DND-41 (cell line): Measurements from ENCODE around the gene CDR2.

Experiments used
- ATAC-seq: fragments of 200-7000 bp; cut with Tn5 transposase; 3 replicates; pipeline ENCODE4 v1.9.1; 2021; ENCODE audit warnings: low read depth; ENCODE audit not compliant: insufficient read depth
- DNase-seq: peaks from one replicate; pipeline ENCODE4 v3.0.0-alpha.2; 2020
- H2AFZ ChIP-seq: 2 replicates; pipeline ENCODE4 v1.6.0; 2012; ENCODE audit warnings: low read depth, low read length
- H3K27ac ChIP-seq: 2 replicates; pipeline ENCODE4 v1.5.1; 2012; ENCODE audit warnings: low read length, inconsistent platforms
- H3K27me3 ChIP-seq: fragments of 200-600 bp; sonication (generic); 2 replicates; pipeline ENCODE4 v1.6.0; 2012; ENCODE audit warnings: low read length, mild to moderate bottlenecking, inconsistent platforms; ENCODE audit not compliant: insufficient read depth, poor library complexity
- H3K36me3 ChIP-seq: 2 replicates; pipeline ENCODE4 v1.5.1; 2012; ENCODE audit warnings: low read length, inconsistent platforms; ENCODE audit not compliant: insufficient read depth
- H3K4me1 ChIP-seq: 2 replicates; pipeline ENCODE4 v1.5.1; 2012; ENCODE audit warnings: mild to moderate bottlenecking, low read length; ENCODE audit not compliant: insufficient read depth
- H3K4me2 ChIP-seq: 2 replicates; pipeline ENCODE4 v1.6.0; 2012; ENCODE audit warnings: mild to moderate bottlenecking, moderate library complexity, low read length, inconsistent platforms; ENCODE audit not compliant: insufficient read depth
- H3K4me3 ChIP-seq, 2 experiments: fragments of 200-600 bp in 1 of 2; shearing (Covaris generic) in 1 of 2; 2 replicates each; pipeline ENCODE4 v1.5.1; 2012 to 2016; ENCODE audit warnings: inconsistent platforms in 2 of 2, low read length in 2 of 2, mild to moderate bottlenecking in 2 of 2, low read depth in 1 of 2, moderate library complexity in 1 of 2
- H3K79me2 ChIP-seq: 2 replicates; pipeline ENCODE4 v1.6.0; 2012; ENCODE audit warnings: low read length, inconsistent platforms; ENCODE audit not compliant: insufficient read depth
- H3K9ac ChIP-seq: 2 replicates; pipeline ENCODE4 v1.6.0; 2012; ENCODE audit warnings: low read depth, mild to moderate bottlenecking, inconsistent platforms, low read length, moderate library complexity
- H3K9me3 ChIP-seq: 2 replicates; pipeline ENCODE4 v1.5.1; 2012; ENCODE audit warnings: low read length, moderate library complexity, mild to moderate bottlenecking, inconsistent platforms; ENCODE audit not compliant: insufficient read depth, severe bottlenecking
- H4K20me1 ChIP-seq: 2 replicates; pipeline ENCODE4 v1.6.0; 2012; ENCODE audit warnings: low read length; ENCODE audit not compliant: insufficient read depth
- EZH2 ChIP-seq: IDR thresholded peaks from 3 replicates; pipeline ENCODE4 v1.6.1; 2012; ENCODE audit warnings: borderline replicate concordance, low read depth, mild to moderate bottlenecking, moderate library complexity, low read length, inconsistent platforms; ENCODE audit not compliant: severe bottlenecking
- TF ChIP-seq, protein P1 (sequence below): IDR thresholded peaks from 2 replicates; pipeline ENCODE4 v1.5.1; 2012; ENCODE audit warnings: borderline replicate concordance, low read length, moderate library complexity, mild to moderate bottlenecking; ENCODE audit not compliant: poor library complexity, severe bottlenecking; ENCODE audit errors: extremely low read depth

Gene CDR2

DNA sequence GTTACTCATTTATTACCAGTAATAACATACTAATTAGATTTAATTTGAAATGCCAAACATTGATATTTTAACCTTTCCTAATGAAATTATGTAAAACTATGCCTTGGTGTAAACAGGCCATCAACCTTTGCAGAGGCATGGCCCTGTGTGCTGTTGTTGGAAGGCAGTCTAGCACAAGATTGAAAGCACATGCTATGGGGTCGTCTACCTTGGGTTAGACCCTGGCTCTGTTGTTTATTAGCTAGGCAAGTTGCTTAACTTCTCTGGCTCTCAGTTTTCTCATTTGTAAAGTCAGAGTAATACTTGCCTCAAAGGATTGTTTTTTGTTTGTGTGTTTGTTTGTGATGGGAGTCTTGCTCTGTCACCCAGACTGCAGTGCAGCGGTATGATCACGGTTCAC lies 9.4 kb upstream of the CDR2 start:
- Histone ChIP-seq H3K79me2 (no peaks in the 10 kb centered on the region), H2AFZ (no peak overlapping the region), H3K27ac (no peak overlapping the region), H4K20me1 (no peaks in the 10 kb centered on the region), H3K9me3 (no peaks in the 10 kb centered on the region), H3K4me1 (no peaks in the 10 kb centered on the region), H3K36me3 (no peaks in the 10 kb centered on the region), H3K9ac (no peak overlapping the region), H3K4me2 (no peak overlapping the region), H3K4me3 (no peak overlapping the region), H3K27me3 (no peaks in the 10 kb centered on the region)
- TF ChIP-seq EZH2 = no peak
- TF ChIP-seq, protein P1, sequence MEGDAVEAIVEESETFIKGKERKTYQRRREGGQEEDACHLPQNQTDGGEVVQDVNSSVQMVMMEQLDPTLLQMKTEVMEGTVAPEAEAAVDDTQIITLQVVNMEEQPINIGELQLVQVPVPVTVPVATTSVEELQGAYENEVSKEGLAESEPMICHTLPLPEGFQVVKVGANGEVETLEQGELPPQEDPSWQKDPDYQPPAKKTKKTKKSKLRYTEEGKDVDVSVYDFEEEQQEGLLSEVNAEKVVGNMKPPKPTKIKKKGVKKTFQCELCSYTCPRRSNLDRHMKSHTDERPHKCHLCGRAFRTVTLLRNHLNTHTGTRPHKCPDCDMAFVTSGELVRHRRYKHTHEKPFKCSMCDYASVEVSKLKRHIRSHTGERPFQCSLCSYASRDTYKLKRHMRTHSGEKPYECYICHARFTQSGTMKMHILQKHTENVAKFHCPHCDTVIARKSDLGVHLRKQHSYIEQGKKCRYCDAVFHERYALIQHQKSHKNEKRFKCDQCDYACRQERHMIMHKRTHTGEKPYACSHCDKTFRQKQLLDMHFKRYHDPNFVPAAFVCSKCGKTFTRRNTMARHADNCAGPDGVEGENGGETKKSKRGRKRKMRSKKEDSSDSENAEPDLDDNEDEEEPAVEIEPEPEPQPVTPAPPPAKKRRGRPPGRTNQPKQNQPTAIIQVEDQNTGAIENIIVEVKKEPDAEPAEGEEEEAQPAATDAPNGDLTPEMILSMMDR = no peak
- no peak for ATAC-seq
- DNase-seq = no peak

DNA sequence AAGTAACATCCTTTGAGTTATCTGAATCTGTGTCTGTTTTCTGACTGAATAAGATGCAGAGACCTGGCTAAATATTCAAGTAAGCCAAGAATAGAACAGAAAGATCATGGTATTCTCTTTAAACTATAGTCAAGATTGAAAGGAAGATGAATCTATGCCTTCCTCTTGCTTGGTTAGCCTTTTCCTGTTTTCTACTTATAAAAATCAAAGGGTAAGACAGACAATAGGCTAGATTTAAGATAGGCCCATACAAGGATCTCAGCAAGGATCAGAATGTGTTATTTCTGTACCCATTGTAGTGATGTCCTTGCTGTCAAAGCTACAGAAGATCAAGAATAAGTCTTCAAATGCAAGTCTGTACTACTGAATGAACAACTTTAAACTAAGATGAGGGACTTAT lies 7.0 kb upstream of the CDR2 start:
- Histone ChIP-seq H3K4me2 (no peak overlapping the region), H3K9me3 (no peaks in the 10 kb centered on the region), H3K36me3 (no peaks in the 10 kb centered on the region), H4K20me1 (no peaks in the 10 kb centered on the region), H2AFZ (no peak overlapping the region), H3K4me3 (no peak overlapping the region), H3K79me2 (no peaks in the 10 kb centered on the region), H3K4me1 (no peaks in the 10 kb centered on the region), H3K9ac (no peak overlapping the region), H3K27ac (no peak overlapping the region), H3K27me3 (no peaks in the 10 kb centered on the region)
- DNase-seq (no peak), ATAC-seq (no peak)
- TF ChIP-seq, protein P1 = no peak
- TF ChIP-seq EZH2 = no peak

DNA sequence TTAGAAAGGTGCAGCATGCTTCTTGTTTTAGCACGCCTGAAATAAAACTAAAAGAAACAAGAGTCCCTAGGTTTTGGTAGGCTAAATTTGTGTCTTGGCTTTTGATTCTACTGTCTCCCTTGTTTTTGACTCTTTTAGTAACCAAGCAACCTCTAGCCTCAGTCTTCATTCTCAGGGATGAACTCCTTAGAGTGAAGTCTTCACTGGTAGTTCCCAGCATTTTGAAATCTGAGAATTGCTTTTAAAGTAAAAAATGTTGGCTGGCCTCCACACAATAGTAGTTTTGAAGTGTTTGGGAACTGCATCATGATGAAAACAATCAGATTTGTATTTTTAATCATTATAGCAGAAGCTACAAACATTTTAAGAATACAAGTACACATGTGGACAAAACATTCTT lies 6.1 kb upstream of the CDR2 start:
- no peak for DNase-seq
- TF ChIP-seq, protein P1 = no peak
- TF ChIP-seq EZH2 = no peak
- H3K4me3 ChIP-seq = no peak overlapping the region

DNA sequence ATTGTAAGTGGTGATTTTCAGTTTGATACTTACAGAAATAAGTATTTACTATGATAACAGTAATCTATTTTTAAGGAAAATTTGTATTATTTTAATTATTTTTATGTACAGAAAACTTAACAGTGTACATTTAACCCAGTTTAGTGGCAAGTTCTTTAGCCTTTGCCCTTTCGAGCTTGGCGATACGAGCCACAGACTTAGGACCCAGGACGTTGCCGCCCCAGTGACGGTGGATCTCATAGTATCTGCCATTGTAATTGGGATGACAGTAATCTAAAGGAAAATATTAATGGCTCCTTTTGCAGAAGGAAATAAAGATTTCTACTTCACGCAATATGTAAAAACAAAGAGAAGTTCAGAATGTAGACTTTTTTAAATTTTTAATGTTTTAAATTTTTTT lies 5.2 kb upstream of the CDR2 start:
- Histone ChIP-seq H3K4me3 (no peak overlapping the region), H3K4me2 (no peak overlapping the region), H3K27ac (no peak overlapping the region), H3K36me3 (no peaks in the 10 kb centered on the region), H2AFZ (no peak overlapping the region), H4K20me1 (no peaks in the 10 kb centered on the region), H3K27me3 (no peaks in the 10 kb centered on the region), H3K4me1 (peaks cover 8% of the 10 kb centered on the region), H3K9ac (no peak overlapping the region), H3K9me3 (no peaks in the 10 kb centered on the region), H3K79me2 (no peaks in the 10 kb centered on the region)
- no peak for TF ChIP-seq EZH2
- TF ChIP-seq, protein P1 = no peak
- ATAC-seq (no peak), DNase-seq (no peak)

More for the DNA sequence above, 6.1 kb upstream of the CDR2 start:
- no peak for ATAC-seq
- no peaks in the 10 kb centered on the region for H3K79me2 ChIP-seq
- H3K4me1 ChIP-seq = no peaks in the 10 kb centered on the region
- no peaks in the 10 kb centered on the region for H3K27me3 ChIP-seq
- H3K9ac ChIP-seq = no peak overlapping the region
- no peak overlapping the region for H2AFZ ChIP-seq
- H3K36me3 ChIP-seq = no peaks in the 10 kb centered on the region
- no peaks in the 10 kb centered on the region for H4K20me1 ChIP-seq
- H3K27ac ChIP-seq = no peak overlapping the region
- H3K4me2 ChIP-seq = no peak overlapping the region
- no peaks in the 10 kb centered on the region for H3K9me3 ChIP-seq
